Transverse colon (tissue), 4 donors: ENCODE results near the gene ADGRF3.

ENCODE experiments used
- CTCF ChIP-seq, 5 experiments: fragments of 200-600 bp in 3 of 5; fragments of 450-650 bp in 2 of 5; sonication (generic) in 3 of 5; IDR thresholded peaks; 1 replicate in 2 of 5; 2 replicates in 3 of 5; pipeline ENCODE4 v1.5.1; 2016 to 2017; ENCODE audit warnings: antibody characterized with exemption in 5 of 5, inconsistent platforms in 3 of 5, mild to moderate bottlenecking in 2 of 5, moderate library complexity in 1 of 5
- EP300 ChIP-seq: sonication (generic); formaldehyde crosslinking; IDR thresholded peaks from one replicate; pipeline ENCODE4 v1.6.1; 2017; ENCODE audit warnings: antibody characterized with exemption, low read depth
- POLR2A ChIP-seq: fragments of 450-650 bp; IDR thresholded peaks from one replicate; pipeline ENCODE4 v1.6.1; 2016; ENCODE audit warnings: antibody characterized with exemption, mild to moderate bottlenecking, moderate library complexity
- POLR2AphosphoS5 ChIP-seq, 3 donors: sonication (generic); formaldehyde crosslinking; IDR thresholded peaks; one replicate each; pipeline ENCODE4 v1.6.1; 2016; ENCODE audit warnings: antibody characterized with exemption in 3 of 3

GRCh38 chr2:26276484-26277227 lies 69.9 kb downstream of the ADGRF3 start:
- no peak for TF ChIP-seq CTCF (IDR thresholded peaks at IDR 0.05)
- no peak for TF ChIP-seq EP300
- no peak for TF ChIP-seq POLR2A
- TF ChIP-seq POLR2AphosphoS5 (IDR thresholded peaks at IDR 0.05) = no peak
